A549 treated with CpdA at 1 μM for 4 hours (cell line): ENCODE results near the gene TIGD7. TPM values are rescaled to one million over a fixed set of nuclear protein-coding genes. Genes with fewer than 3 reads are reported as not detected.

Experiments used
- total RNA-seq: library from RNA; stranded (reverse); fragments of 200-300 nt; extraction: Qiagen RNA extraction; gene quantifications from 5 replicates; pipeline ENCODE4 v1.2.3, GENCODE V29; 2022; ENCODE audit warnings: low read depth

The TIGD7 gene, protein sequence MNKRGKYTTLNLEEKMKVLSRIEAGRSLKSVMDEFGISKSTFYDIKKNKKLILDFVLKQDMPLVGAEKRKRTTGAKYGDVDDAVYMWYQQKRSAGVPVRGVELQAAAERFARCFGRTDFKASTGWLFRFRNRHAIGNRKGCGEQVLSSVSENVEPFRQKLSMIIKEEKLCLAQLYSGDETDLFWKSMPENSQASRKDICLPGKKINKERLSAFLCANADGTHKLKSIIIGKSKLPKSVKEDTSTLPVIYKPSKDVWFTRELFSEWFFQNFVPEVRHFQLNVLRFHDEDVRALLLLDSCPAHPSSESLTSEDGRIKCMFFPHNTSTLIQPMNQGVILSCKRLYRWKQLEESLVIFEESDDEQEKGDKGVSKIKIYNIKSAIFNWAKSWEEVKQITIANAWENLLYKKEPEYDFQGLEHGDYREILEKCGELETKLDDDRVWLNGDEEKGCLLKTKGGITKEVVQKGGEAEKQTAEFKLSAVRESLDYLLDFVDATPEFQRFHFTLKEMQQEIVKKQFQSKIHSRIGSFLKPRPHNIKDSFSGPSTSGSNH
- 0.86 to 1.5 TPM (median 1.4 TPM) in 5 replicates for total RNA-seq

DNA sequence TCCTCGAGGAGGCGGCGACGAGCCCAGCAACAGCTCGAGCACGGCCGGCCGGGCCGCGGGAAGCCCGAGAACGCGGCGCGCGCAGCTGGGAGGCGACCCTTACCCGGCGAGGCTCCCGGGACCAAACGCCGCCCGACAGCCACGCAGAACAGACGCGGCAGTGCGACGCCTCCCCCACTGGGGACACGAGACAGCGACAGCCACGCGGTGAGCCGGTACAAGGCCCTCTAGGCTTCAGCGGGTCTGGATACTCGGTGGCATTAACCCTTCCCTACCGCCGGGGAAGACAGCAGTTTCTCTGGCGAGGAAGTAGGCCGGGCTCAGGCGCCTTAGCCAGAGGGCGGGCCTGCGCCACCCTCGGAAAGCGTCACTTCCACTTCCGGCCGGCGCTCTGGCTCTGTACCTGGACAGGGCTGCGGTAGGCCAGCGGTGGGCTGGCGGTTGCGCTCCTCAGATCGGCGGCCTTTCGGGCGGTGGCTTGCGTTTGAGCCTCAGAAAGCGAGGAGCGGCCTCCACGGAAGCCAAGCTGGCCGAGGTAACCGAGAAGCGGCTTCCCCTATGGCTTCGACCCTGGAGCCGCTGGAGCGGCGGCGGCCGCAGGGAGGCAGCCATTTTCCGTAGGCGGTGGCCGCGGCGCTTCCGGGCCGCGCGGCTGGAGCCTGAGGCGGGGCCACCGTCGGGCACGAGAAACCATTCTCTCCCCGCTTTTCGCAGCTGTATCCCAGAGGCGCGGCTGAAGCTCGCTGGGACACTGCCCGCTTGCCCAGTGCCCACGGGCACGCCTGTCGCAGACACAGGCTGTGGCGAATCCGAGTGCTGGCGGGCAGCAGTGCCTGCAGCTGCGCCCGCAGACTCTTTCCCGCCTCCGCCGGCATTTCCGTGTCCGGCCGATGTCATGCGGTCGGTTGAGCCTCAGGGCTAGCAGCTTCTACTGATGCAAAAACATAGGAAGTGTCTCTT lies at the start of gene TIGD7, which contains the start of gene ZNF75A:
TIGD7 (minus strand) TSS at position 322 of the 960 bp plus-strand sequence. CDS start 4,816 bp downstream, outside the sequence.
ZNF75A (plus strand) TSS at position 389 of the 960 bp plus-strand sequence. CDS start 2,932 bp downstream, outside the sequence.

DNA sequence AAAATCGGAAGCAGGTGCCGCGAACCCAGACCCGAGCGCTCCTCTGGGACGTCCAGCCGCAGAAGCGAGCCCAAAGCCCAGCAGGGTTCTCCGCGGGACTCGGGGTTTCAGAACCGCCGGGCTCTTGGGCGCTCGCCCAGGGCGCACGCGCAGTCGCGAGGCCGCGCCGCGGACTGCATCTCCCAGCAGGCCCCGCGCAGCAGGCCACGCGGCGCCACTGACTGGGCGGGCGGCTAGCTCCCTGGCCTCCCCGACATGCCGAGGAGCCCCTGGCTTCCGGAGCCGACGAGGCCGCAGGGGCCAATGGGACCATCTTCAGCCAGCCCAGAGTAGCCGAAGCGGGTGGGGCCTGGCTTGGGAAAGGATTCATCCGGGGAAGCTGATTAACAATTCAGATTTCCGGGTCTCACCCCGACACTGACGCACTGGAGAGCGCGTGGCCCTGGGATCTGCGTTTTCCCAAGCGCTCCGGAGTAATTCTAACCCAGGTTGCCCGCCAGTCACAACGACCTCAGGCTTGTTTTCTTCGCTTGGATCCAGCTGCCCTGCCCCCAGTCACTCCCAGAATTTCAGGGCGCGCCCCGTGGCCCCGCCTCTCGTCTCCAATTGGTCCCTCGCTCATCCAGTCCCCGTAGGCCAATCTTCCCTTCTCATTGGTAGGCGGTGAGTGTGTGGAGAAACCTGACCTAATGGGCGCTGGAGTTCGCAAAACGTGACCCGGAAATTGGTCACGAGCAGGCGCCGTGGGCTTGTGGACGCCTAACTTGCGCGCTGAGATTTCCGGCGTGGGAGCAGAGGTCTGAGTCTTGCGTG lies 22.3 kb downstream of the TIGD7 start, which contains the start of gene ZNF263:
ZNF263 (plus strand) TSS at position 762 of the 813 bp plus-strand sequence. CDS start 328 bp downstream, outside the sequence.

DNA sequence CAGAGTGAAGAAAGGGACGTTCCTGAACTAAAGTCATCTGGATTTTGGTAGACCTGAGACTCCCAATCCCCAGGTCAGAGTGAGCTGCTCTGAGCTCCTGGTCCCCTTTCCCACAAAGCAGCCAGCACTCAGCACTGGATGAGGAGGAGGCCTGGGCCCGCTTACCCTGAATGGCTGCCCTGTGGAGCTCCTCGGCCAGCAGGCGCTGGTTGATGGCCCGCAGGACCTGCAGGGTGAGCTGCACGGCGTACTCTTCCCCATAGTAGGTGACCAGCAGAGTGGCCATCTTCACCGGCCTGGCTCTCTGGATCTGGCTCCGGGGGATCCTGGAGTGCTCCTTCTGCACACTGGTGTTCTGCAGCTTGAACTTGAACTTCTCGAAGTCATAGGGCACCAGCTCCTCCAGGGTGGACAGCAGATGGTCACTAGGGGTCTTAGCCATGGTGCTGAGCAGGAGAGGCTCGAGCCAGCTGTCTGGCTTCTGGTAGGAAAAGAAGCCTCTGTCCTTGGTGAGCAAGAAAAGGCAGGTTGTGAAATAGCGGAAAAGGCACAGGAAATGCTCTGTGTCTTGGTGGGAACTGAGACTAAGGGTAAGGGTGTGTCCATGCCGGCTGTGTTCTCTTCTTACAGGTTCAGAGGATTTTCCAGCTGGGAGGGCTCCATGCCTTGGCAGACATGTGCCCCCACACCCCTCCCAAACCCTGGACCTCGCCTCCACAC lies 48.9 kb downstream of the TIGD7 start, which contains the start of gene MEFV:
MEFV (minus strand) TSS at position 488 of the 720 bp plus-strand sequence; CDS start at position 442, 46 bp downstream.

Other genes with a start within 250 kb of the TIGD7 start
- 22.4 to 36.7 TPM (median 28.1 TPM) in 5 replicates for gene IL32, start 239.8 kb downstream of the TIGD7 start, total RNA-seq
- gene ZSCAN10, start 206.1 kb downstream of the TIGD7 start, total RNA-seq = 0.03 TPM in 1 of 5 replicates, not detected in the others
- gene ZNF205, start 192.8 kb downstream of the TIGD7 start, total RNA-seq = 11.3 to 15.1 TPM (median 13.2 TPM) in 5 replicates
- 7.9 to 12.9 TPM (median 11.6 TPM) in 5 replicates for gene ZNF213, start 170.4 kb downstream of the TIGD7 start, total RNA-seq
- gene OR1F1, start 117.2 kb downstream of the TIGD7 start, total RNA-seq = 0.29 to 0.48 TPM (median 0.40 TPM) in 3 of 5 replicates, not detected in the others
- 8.1 to 11.5 TPM (median 8.3 TPM) in 5 replicates for gene ZNF200, start 70.3 kb downstream of the TIGD7 start, total RNA-seq
- gene MEFV, start 48.8 kb downstream of the TIGD7 start, total RNA-seq = not detected in 5 replicates
- 36.1 to 39.3 TPM (median 37.6 TPM) in 5 replicates for gene ZNF263, start 21.9 kb downstream of the TIGD7 start, total RNA-seq
- gene ZNF75A, start 67 bp upstream of the TIGD7 start, total RNA-seq = 9.0 to 12.3 TPM (median 10.7 TPM) in 5 replicates
- not detected in 5 replicates for gene OR2C1, start 50.5 kb upstream of the TIGD7 start, total RNA-seq
- gene ZSCAN32, start 95.6 kb upstream of the TIGD7 start, total RNA-seq = 9.6 to 19.4 TPM (median 14.7 TPM) in 5 replicates
- gene ZNF174, start 95.8 kb upstream of the TIGD7 start, total RNA-seq = 13.0 to 16.8 TPM (median 14.3 TPM) in 5 replicates
- 0.90 to 1.3 TPM (median 1.1 TPM) in 5 replicates for gene ZNF597, start 138.1 kb upstream of the TIGD7 start, total RNA-seq
- gene NAA60, start 138.2 kb upstream of the TIGD7 start, total RNA-seq = 50.7 to 54.8 TPM (median 51.4 TPM) in 5 replicates
- gene C16orf90, start 190.1 kb upstream of the TIGD7 start, total RNA-seq = not detected in 5 replicates
- gene CLUAP1, start 195.6 kb upstream of the TIGD7 start, total RNA-seq = 17.2 to 22.9 TPM (median 19.4 TPM) in 5 replicates